HTERT RPE-1 (cell line): ENCODE data around the gene LAMC3.
"Not testable (repeated sequence)": the region's sequence is repeated elsewhere in the genome, so short reads cannot be mapped to it uniquely, and the experiment has no call there.

Source experiments
- in situ Hi-C: fragments of 300-500 bp; cut with MboI; formaldehyde crosslinking; loops from 4 replicates; pipeline ENCODE4 v1.14.3; 2020; ENCODE audit warnings: low sequenced_read_pairs

Gene LAMC3

DNA sequence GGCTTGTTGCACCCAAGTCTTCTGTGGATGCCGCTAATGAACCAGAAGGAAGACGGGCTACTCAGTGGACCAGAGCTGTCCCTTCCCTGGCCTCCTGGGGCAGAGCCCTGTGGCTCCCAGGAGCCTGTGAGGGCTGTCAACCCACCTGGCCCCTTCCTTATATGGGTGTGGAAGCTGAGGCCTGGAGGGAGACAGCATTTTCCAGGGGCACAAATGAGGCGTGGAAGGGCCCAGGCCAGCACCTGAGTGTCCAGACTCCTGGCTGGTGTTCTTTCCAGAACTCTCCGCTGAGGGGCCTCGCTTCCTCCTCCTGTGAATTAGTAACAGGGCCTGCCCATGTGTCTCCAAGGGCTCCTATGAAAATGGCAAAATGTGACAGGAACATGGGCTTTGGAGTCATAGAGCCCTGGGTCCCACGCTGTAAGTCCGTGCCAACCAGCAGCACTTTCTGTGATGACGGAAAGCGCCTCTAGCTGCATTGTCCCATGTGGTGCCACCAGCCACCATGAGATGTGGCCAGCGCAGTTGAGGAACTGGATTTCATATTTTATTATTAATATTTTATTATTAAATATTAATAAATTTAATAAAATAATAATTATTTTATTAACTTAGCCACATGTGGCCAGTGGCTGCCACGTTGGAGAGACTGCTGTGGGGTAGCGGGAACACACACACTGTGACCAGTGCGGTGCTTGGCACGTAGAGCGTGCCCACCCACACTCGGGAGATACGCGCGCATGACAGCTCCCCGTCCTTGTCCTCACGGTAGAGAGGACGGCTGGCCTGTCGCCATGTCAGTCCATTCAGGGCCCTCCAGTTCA, 18.3 kb downstream of the LAMC3 start:
- in situ Hi-C loops, result no loop called here

DNA sequence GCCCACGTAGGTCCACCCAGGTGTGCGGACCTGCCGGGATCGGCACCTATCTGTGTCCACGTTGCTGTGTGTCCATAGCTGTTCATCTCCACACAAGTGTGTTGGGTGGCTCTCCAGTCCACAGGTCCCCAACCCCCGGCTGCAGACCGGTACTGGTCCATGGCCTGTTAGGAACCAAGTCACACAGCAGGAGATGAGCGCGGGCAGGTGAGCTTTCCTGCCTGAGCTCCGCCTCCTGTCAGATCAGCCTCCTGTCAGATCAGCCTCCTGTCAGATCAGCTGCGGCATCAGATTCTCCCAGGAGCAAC, 18.9 kb downstream of the LAMC3 start:
- in situ Hi-C loops, result no loop called here

- in situ Hi-C loops, result no loop called here
These were observed 19.4 kb downstream of the LAMC3 start for GRCh38 chr9:131028221-131028884.

DNA sequence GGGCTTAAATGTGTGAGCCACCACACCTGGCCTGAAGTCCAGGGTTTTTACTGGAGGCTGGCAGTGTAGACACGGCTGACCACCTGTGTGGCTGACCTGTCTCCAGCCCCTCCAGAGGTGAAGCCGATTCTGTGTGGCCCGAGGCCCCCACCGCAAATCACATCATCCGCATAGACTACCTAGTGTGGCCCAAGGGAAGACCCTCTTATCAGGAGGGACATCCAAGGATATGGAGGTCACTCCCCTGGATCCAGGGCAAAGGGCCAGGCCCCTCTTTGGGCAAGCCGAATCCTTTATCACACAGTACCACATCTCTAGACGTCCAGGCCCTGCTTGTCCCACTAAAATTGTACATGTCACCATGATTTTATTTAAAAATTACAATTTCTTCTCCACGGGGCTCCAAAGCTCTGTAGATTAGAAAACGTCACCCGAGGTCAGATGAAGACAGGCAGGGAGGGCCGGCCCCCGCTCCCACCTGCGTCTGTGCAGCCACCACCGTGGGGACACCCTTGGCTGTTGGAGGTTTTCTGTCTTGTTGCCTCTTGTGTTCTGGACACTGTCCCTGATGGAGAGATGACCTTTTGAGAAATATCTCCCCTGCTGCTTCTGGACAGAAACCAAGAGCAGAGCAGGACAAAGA, 20.1 kb downstream of the LAMC3 start:
- in situ Hi-C loops, result no loop called here

DNA sequence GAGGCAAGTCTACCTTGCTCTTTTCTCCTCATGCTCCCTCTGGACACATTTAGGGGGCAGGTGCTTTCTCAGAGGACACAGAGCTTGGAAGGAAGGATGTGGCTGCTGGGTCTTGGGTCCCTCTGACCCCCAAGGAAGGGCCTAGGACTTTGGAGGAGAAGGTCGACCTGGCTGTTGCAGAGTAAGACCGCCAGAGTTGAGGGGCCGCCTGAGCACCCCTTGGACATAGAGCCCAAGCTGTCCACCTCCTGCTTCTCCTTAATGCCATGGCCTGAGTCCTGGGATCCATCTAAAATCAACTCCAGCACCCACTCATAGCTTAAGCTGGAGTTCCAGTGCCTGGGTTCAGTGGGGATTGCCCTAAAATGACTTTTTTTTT, 20.6 kb downstream of the LAMC3 start:
- in situ Hi-C loops, result no loop called here

DNA sequence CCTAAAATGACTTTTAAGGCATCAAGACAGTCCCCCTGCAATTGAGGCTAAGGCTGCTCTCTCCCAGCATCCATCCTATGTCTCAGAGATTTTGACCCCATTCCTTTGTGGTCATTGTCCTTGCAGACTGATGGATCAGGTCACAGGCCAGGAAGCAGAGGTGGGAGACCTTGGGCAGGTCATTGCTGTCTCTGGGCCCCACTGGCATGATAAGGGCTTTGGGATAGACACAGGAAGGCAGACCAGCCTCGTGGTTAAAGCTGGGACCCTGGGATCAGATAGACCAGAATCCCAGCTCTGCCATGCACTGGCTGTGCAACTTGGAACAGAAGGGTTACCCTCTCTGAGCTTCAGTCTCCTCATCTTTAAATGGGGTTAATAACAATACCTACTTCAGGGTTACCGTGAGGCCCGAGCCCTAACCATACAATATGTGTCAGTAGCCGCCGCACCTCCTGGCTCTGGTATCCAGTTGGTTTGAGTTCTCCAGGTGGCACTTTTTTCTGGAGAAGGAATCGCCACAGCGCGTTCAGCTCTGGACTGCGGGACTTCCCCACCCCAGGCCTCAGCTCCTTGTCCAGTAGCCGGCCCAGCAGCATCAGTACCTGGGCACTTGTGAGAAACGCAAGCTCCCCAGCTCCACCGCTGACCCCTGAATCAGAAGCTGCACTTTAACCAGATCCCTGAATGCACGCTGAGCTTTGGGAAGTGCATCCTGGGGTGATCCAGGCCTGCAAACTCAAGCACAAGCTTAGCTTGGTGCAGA, 21.4 kb downstream of the LAMC3 start:
- in situ Hi-C loops, result no loop called here

DNA sequence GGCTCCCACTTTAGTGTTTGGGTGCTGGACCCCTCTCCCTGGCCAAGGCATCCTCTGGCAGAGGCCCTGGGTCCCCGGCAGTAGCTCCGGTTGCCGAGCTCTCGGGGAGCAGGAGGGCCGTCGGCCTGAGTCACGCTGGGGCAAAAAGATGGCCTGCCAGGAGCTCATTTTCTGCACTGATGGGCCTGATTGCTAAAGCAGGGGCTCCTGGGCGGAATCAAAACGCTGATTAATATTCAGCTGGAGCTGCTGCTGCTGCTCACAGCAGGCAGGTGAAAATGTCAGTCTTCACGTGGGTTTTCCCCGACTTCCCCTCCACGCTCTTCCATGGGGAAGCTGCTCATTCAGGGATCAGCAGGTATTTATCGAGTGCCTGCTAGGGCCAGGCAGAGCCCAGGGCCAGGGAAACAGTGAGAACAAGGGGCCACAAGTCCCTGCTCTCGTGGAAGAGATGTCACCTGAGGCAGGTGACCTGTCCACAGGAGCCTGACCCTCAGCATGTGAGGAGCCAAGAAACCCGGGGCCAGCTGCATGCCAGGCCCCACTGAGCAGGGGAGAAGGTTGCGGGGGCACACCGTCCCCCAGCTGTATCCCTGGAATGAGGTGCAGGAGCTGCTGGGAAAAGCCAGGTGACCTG, 22.1 kb downstream of the LAMC3 start:
- in situ Hi-C loops, result no loop called here

DNA sequence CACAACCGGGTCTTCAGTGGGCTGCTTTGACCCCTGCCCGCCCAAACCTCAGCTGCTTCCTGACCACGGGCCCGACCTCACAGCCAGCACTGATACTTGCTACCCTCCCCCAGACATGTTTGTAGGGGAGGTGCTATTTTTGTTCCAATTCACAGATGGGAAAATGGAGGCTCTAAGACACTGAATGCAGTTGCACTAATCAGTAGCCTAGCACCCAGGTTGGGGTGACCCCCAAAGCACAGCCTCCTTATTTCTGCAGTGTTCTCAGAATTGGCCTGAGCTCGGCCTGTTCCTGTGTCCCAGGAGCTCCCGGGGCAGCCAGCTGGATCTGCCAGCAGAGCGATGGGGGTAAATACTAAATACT, 22.6 kb downstream of the LAMC3 start:
- in situ Hi-C loops, result no loop called here

GRCh38 chr9:131032384-131032783, 23.4 kb downstream of the LAMC3 start:
- in situ Hi-C loops, result no loop called here

DNA sequence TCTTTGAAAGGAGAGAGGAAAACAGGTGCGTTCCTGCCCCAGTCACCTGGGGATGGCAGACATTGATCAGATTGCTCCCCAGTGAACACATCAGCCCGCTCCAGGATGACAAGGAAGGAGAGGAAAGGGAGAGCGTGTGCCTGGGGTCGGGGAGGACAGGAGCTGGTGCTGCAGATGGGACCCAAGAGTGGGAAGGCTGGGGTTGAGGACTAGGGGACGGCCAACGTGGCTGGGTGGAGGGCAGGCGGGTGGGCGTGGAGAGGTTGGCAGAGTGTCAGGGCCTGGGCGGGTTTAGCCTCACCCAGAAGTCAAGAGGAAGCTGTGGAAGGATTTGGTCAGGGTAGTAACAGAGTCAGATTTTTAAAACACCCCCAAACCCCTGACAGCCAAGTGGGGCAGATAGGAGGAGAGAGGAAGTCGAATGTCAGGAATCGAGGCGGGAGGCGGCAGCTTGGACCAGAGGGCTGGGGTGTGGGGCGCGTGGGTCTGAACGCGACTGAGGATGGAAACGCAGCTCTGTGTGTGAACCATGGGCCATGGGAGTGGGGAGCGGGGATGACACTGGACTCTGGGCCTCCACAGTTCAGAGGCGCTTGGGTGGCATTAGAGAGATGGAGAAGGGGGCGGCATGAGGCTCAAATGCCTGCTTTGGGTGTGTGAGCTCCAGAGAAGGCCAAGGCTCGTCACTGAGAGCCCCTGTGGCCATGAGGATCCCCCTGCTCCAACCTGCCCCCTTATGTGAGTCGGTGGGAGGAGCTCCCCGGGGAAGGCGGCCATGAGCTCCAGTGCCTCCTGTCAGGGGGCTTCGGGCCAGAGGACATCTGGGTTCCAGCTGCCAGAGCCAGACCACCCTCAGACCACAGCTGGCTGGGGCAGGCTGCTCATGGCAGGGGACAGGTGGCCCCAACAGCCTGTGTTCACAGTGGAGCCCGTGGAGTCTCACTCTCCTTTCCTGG, 24.6 kb downstream of the LAMC3 start:
- in situ Hi-C loops, result no loop called here

DNA sequence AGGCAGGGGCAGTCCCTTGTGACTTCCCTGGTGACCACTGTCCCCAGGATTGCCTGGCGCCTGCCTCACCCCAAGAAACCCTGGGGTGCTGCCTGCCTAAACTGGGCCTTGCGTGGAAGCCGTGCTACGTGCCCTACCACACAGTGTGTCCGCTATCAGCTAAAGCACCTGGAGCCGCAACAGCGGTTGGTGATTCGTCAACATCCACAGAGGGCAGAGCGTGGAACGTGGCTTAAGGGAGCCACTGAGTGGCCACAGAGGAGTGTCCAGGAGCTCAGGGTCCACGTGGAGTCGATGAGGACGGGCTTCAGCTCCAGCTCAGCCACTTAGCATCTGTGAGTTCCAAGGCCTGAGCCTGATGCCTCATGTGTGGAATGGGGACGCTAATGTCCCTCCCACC, 25.3 kb downstream of the LAMC3 start:
- in situ Hi-C loops, result no loop called here

DNA sequence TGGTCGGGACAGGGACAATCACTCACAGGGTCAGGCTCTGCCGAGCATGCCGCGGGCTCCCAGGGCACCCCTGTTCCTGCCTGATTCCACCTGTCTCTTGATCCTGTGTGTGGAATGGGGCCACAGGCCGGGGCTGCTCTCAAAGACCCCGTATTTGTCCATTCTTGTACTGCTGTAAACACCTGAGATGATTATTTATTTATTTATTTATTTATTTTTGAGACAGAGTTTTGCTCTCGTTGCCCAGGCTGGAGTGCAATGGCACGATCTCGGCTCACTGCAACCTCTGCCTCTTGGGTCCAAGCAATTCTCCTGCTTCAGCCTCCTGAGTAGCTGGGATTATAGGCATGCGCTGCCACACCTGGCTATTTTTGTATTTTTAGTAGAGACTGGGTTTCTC, 25.8 kb downstream of the LAMC3 start:
- in situ Hi-C loops, result not testable (repeated sequence)

DNA sequence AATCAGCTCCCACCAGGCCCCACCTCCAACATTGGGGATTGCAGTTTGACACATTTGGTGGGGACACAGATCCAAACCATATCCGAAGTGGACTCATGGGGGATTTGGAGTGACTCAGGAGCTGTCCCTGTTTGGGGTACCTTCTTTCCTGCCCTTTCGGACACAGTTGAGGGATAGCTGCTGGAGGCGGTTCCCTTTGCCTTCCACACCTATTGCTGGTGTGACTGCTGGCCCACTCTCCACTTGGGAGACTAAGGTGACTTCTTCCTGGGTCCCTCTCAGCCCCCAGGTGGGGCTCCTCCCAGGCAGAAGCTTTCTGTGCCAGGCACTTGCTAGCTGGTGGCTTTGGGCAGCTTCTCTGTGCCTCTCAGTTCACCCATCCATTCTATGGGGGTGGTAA, 26.6 kb downstream of the LAMC3 start:
- in situ Hi-C loops, result no loop called here

- in situ Hi-C loops, result no loop called here
These were observed 27.1 kb downstream of the LAMC3 start for GRCh38 chr9:131036071-131036470.

DNA sequence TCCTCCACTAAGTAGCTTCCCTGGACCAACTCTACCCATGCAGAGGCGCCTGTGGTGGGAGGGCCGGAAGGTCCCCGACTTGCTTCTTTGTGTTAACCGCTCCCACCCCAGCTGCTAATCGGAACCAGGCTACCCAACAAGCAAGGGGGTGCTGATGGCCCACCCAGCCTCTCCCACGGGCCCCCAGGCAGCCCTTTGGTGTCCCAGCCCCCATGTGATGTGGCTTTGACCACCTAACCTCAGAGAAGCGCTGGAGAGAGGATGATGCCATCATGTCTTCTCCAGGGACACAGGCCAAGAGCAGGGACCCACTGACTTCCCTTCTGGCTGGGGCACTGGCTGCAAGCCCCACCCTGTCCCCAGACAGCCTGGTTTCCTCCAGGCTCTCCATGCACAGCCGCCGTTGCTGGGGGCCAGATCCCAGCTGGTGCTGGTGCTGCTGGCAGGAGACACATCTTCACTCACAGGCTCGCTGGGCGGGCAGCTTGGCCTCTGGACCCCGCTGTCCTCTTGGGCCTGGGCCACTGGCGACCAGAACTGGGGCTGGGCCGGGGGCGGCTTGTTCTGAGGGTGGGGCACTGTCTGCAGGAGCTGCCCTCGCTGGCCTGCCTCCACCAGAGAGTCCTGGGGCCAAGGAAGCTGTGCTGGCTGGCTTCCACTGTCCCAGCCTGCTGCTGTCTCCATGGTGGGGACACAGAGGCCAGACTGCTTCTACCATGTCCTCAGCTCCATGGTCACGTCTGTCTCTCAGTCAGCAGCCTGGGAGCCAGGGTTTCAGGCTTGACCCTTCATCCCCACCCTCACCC, 27.8 kb downstream of the LAMC3 start:
- in situ Hi-C loops, result no loop called here

DNA sequence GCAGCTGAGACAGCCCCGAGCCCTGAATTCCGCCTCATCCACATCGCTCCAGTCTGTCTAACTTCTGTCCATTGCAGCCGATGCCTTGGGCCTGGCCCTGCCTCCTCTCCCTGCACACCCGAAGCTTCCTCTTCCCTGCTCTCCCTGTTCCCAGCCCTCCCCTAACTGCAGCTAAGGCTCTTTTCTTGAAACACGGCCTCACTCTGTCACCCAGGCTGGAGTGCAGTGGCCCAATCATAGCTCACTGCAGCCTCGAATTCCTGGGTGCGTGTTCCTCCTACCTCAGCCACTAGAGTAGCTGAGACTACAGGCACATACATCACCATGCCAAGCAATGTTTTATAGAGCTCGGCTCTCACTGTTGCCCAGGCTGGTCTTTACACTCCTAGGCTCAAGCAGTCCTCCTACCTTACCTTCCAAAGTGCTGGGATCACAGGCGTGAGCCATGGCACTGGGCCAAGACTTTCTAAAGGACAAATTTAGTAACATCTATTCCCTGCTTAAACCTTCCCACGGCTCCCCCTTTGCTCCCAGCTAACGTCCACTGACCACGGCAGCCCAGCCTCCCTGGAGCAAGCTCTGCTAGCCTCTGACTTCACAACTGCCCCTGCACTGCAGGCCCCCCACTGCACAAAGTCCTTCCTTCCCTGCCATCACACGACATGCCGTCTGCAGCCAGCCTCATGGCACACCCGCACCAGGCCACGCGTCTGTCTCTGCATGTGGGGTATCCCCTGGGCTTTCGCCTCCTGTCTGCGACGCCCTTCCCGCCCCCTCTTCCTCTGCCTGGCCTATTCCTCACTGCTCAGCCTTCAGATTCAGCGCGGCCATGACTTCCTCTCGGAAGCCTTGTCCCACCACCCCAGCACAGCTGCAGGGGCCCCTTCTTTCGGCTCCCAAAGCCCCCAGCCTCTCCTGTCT, 28.6 kb downstream of the LAMC3 start:
- in situ Hi-C loops, result no loop called here

DNA sequence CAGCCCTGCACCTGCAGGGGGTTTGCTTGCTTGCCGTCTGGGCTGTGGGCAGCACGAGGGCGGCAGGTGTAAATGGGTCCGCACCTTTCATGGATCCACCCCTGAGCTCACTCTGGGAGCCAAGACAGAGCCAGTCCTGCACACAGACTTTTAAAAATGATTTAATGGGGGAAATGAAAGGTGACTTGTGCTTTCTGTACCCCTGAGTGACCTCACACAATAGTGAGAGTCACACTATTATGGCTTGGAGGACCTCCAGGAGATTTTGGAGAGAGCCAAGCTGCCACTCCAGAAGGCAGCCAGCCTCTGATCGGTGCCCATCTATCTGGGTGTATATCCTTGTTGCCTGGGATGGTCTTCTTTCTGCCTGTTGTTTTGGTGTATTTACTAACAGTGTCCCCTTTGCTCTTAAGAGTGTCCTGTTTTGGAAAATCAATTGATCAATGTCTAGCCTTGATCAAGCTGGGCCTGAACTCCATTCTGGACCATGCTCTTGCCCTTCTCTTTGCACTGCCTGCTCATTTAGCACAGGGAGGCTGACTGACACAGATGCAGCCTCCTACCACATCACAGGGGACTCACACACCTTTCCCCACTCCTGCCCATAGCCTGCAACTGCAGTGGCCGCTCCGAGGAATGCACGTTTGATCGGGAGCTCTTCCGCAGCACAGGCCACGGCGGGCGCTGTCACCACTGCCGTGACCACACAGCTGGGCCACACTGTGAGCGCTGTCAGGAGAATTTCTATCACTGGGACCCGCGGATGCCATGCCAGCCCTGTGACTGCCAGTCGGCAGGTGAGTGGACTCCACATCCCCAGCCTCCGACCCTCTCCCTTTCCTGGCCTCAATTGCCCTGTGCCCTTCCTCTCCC, 29.5 kb downstream of the LAMC3 start:
- in situ Hi-C loops, result no loop called here
